HepG2 (cell line): ENCODE measurements around the gene ARL5A. TPM values are rescaled to one million over a fixed set of nuclear protein-coding genes. Genes with fewer than 3 reads are reported as not detected.
A peak's percentile ranks its signal among the peaks of the same experiment; 100 is the strongest.

ENCODE experiments used
- AKAP8 ChIP-seq: sonication (generic); formaldehyde crosslinking; IDR thresholded peaks from 2 replicates; pipeline ENCODE4 v1.5.1; 2020; ENCODE audit warnings: mild to moderate bottlenecking, missing genetic modification reagents
- ATF7-NPFF ChIP-seq: sonication (generic); formaldehyde crosslinking; IDR thresholded peaks from 2 replicates; pipeline ENCODE4 v1.8.1; 2023; ENCODE audit warnings: mild to moderate bottlenecking, low read depth, missing genetic modification reagents, moderate library complexity
- CREB1 ChIP-seq, 2 experiments: fragments of 450-650 bp in 1 of 2; IDR thresholded peaks; 2 replicates each; pipeline ENCODE4 v1.6.1; 2016 to 2017; ENCODE audit warnings: control low read depth in 1 of 2, mild to moderate bottlenecking in 1 of 2, missing compliant biosample characterization in 1 of 2, missing genetic modification characterization in 1 of 2
- JUND ChIP-seq: sonication (generic); formaldehyde crosslinking; IDR thresholded peaks from 2 replicates; pipeline ENCODE4 v1.8.0; 2022; ENCODE audit warnings: mild to moderate bottlenecking, missing genetic modification reagents
- NCOA2 ChIP-seq: sonication (generic); formaldehyde crosslinking; IDR thresholded peaks from 2 replicates; pipeline ENCODE4 v1.8.0; 2022; ENCODE audit warnings: inconsistent platforms
- NR2F6 ChIP-seq, 2 experiments: IDR thresholded peaks; 2 replicates each; pipeline ENCODE4 v1.6.1; 2016; ENCODE audit warnings: antibody characterized with exemption in 1 of 2, mild to moderate bottlenecking in 1 of 2
- NRL ChIP-seq: sonication (generic); formaldehyde crosslinking; IDR thresholded peaks from 2 replicates; pipeline ENCODE4 v1.5.0; 2020; ENCODE audit warnings: missing genetic modification reagents, mild to moderate bottlenecking, moderate library complexity, borderline replicate concordance
- ZBTB7B ChIP-seq: sonication (generic); formaldehyde crosslinking; IDR thresholded peaks from 2 replicates; pipeline ENCODE4 v1.4.0; 2020; ENCODE audit warnings: missing genetic modification reagents
- ZFP82 ChIP-seq: sonication (generic); formaldehyde crosslinking; IDR thresholded peaks from 2 replicates; pipeline ENCODE4 v1.5.1; 2020; ENCODE audit warnings: mild to moderate bottlenecking, missing genetic modification reagents, borderline replicate concordance
- ZFP90 ChIP-seq: sonication (generic); formaldehyde crosslinking; IDR thresholded peaks from 2 replicates; pipeline ENCODE4 v1.8.0; 2022; ENCODE audit warnings: missing genetic modification reagents, mild to moderate bottlenecking, inconsistent platforms, borderline replicate concordance
- ZNF224 ChIP-seq: sonication (generic); formaldehyde crosslinking; IDR thresholded peaks from 2 replicates; pipeline ENCODE4 v1.5.0; 2020; ENCODE audit warnings: mild to moderate bottlenecking, missing genetic modification reagents
- ZNF251 ChIP-seq: sonication (generic); formaldehyde crosslinking; IDR thresholded peaks from 2 replicates; pipeline ENCODE4 v1.9.0; 2021; ENCODE audit warnings: mild to moderate bottlenecking, missing genetic modification reagents
- ZNF724P ChIP-seq: sonication (generic); formaldehyde crosslinking; IDR thresholded peaks from 2 replicates; pipeline ENCODE4 v1.8.0; 2022; ENCODE audit warnings: missing genetic modification reagents, borderline replicate concordance
- ZNF792 ChIP-seq: IDR thresholded peaks from 2 replicates; pipeline ENCODE4 v1.6.1; 2016
- polyA plus RNA-seq, 8 experiments: library from polyadenylated mRNA; depleted of rRNA in 3 of 8; stranded (reverse) in 7 of 8; unstranded in 1 of 8; fragments of >200 nt; fragmentation: Illumina TruSeq in 4 of 8; extraction: Trizol in 4 of 8; gene quantifications; 2 replicates each; pipeline versions ENCODE4 v1.2.1 to v1.2.3, GENCODE V29; 2011 to 2016; ENCODE audit warnings: low read depth in 4 of 8, missing spikeins in 1 of 8, mixed read lengths in 1 of 8; ENCODE audit not compliant: insufficient read depth in 1 of 8
- total RNA-seq, 5 experiments: library from RNA; depleted of rRNA; stranded (reverse); fragments of >200 nt; fragmentation: Illumina TruSeq; extraction: Trizol; gene quantifications; 2 replicates each; pipeline ENCODE4 v1.2.3, GENCODE V29; 2016; ENCODE audit warnings: low read depth in 1 of 5
- TF ChIP-seq, protein P1 (sequence below): sonication (generic); formaldehyde crosslinking; IDR thresholded peaks from 2 replicates; pipeline ENCODE4 v1.8.0; 2022; ENCODE audit warnings: missing genetic modification reagents, mild to moderate bottlenecking, moderate library complexity, borderline replicate concordance
- TF ChIP-seq, protein P2 (sequence below): sonication (generic); formaldehyde crosslinking; IDR thresholded peaks from 2 replicates; pipeline ENCODE4 v1.4.0; 2020; ENCODE audit warnings: missing genetic modification reagents, low read depth, mild to moderate bottlenecking, borderline replicate concordance
- TF ChIP-seq, protein P3 (sequence below): sonication (generic); formaldehyde crosslinking; IDR thresholded peaks from 2 replicates; pipeline ENCODE4 v1.5.0; 2020; ENCODE audit warnings: missing genetic modification reagents
- TF ChIP-seq, protein P4 (sequence below): sonication (generic); formaldehyde crosslinking; IDR thresholded peaks from 2 replicates; pipeline ENCODE4 v1.8.1; 2022; ENCODE audit warnings: low read depth, mild to moderate bottlenecking, missing genetic modification reagents
- TF ChIP-seq, protein P5 (sequence below): sonication (generic); formaldehyde crosslinking; IDR thresholded peaks from 2 replicates; pipeline ENCODE4 v1.8.1; 2023; ENCODE audit warnings: missing genetic modification reagents, mild to moderate bottlenecking, borderline replicate concordance

ARL5A gene
- total and polyA plus RNA-seq, 2 of the 13 experiments (the other 11 are each of a cell fraction or from before 2014, with no cell fraction given): 47.5 to 149 TPM

DNA sequence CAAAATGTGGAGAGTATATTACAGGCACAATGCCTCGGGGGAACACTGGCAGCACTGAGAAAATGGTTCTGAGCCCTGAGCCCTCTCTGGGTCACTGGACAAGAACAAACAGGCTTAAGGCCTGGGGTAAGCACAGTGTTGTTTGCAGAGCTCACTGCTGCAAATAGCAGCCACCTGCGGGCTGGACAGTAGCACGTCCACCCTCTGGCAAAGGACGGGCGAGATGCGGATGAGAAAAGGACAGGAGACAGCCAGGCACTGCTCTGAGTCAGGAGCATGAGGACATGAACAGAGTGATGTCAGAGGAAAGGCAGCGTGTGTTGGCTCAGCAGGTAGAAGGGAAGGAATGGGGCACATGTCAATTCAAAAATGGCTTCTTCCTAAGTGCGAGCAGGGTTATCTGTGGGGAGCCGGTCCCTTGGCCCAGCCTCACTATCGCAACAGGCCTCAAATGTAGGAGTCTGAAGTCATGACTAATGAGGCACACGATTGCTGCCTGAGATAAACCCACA lies 68.0 kb downstream of the ARL5A start (continued):
- TF ChIP-seq ZNF792 (CRISPR knock-in tag) (no peak; the same call in 1 of the 2 replicates), NCOA2 (0 out of 2 replicates have a peak, but pooled peaks have one; percentile 22), NR2F6 (IDR thresholded peaks at IDR 0.05) (no peak), NR2F6 (CRISPR knock-in tag; IDR thresholded peaks at IDR 0.05) (peak; percentile 72), CREB1 (IDR thresholded peaks at IDR 0.05) (peak; percentile 22; the same call in 1 of the 2 replicates), CREB1 (CRISPR knock-in tag; IDR thresholded peaks at IDR 0.05) (peak; percentile 27; the same call in 1 of the 2 replicates), NRL (CRISPR knock-in tag) (peak; percentile 61; the same call in 1 of the 2 replicates), JUND (CRISPR knock-in tag) (peak; percentile 58; the same call in 1 of the 2 replicates), ZFP82 (CRISPR knock-in tag) (peak; percentile 42; the same call in 1 of the 2 replicates), ZBTB7B (CRISPR knock-in tag) (0 out of 2 replicates have a peak, but pooled peaks have one; percentile 51), ATF7-NPFF (CRISPR knock-in tag) (0 out of 2 replicates have a peak, but pooled peaks have one; percentile 52), ZNF724P (peak; percentile 65; the same call in 1 of the 2 replicates), AKAP8 (CRISPR knock-in tag) (peak; percentile 83; the same call in 1 of the 2 replicates), ZNF224 (no peak), ZNF251 (CRISPR knock-in tag) (no peak), ZFP90 (CRISPR knock-in tag) (peak; percentile 80)
- TF ChIP-seq, protein P1, sequence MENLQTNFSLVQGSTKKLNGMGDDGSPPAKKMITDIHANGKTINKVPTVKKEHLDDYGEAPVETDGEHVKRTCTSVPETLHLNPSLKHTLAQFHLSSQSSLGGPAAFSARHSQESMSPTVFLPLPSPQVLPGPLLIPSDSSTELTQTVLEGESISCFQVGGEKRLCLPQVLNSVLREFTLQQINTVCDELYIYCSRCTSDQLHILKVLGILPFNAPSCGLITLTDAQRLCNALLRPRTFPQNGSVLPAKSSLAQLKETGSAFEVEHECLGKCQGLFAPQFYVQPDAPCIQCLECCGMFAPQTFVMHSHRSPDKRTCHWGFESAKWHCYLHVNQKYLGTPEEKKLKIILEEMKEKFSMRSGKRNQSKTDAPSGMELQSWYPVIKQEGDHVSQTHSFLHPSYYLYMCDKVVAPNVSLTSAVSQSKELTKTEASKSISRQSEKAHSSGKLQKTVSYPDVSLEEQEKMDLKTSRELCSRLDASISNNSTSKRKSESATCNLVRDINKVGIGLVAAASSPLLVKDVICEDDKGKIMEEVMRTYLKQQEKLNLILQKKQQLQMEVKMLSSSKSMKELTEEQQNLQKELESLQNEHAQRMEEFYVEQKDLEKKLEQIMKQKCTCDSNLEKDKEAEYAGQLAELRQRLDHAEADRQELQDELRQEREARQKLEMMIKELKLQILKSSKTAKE (CRISPR knock-in tag): peak; percentile 70
- TF ChIP-seq, protein P2, sequence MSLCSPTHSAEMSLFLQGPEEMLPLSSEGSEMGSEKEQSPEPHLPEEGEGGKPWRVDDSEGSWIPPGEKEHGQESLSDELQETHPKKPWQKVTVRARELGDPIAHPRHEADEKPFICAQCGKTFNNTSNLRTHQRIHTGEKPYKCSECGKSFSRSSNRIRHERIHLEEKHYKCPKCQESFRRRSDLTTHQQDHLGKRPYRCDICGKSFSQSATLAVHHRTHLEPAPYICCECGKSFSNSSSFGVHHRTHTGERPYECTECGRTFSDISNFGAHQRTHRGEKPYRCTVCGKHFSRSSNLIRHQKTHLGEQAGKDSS: peak; percentile 96
- TF ChIP-seq, protein P3, sequence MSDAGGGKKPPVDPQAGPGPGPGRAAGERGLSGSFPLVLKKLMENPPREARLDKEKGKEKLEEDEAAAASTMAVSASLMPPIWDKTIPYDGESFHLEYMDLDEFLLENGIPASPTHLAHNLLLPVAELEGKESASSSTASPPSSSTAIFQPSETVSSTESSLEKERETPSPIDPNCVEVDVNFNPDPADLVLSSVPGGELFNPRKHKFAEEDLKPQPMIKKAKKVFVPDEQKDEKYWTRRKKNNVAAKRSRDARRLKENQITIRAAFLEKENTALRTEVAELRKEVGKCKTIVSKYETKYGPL: no peak
- TF ChIP-seq, protein P4, sequence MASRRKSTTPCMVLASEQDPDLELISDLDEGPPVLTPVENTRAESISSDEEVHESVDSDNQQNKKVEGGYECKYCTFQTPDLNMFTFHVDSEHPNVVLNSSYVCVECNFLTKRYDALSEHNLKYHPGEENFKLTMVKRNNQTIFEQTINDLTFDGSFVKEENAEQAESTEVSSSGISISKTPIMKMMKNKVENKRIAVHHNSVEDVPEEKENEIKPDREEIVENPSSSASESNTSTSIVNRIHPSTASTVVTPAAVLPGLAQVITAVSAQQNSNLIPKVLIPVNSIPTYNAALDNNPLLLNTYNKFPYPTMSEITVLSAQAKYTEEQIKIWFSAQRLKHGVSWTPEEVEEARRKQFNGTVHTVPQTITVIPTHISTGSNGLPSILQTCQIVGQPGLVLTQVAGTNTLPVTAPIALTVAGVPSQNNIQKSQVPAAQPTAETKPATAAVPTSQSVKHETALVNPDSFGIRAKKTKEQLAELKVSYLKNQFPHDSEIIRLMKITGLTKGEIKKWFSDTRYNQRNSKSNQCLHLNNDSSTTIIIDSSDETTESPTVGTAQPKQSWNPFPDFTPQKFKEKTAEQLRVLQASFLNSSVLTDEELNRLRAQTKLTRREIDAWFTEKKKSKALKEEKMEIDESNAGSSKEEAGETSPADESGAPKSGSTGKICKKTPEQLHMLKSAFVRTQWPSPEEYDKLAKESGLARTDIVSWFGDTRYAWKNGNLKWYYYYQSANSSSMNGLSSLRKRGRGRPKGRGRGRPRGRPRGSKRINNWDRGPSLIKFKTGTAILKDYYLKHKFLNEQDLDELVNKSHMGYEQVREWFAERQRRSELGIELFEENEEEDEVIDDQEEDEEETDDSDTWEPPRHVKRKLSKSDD (CRISPR knock-in tag): peak; percentile 78; the same call in 1 of the 2 replicates
- TF ChIP-seq, protein P5, sequence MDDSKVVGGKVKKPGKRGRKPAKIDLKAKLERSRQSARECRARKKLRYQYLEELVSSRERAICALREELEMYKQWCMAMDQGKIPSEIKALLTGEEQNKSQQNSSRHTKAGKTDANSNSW (CRISPR knock-in tag): no peak
